ENCODE measurements around the gene RAPGEF5. TPM values are rescaled to one million over a fixed set of nuclear protein-coding genes. Genes with fewer than 3 reads are reported as not detected.

Gene RAPGEF5
- total RNA-seq, 2 donors from 2014 or later, result 19.4 to 32.5 TPM

GRCh38 chr7:22176791-22177412, 180.1 kb downstream of the RAPGEF5 start:
- DNase-seq (ENCODE audit: low spot score), result no peak
- H3K9me3 ChIP-seq, result no peaks in the 10 kb centered on the region
- TF ChIP-seq CTCF (IDR thresholded peaks at IDR 0.05), result no peak
- H3K4me1 ChIP-seq, result no peaks in the 10 kb centered on the region
- H3K36me3 ChIP-seq, result no peaks in the 10 kb centered on the region
- no peak overlapping the region for H3K4me3 ChIP-seq
- no peaks in the 10 kb centered on the region for H3K27me3 ChIP-seq
- no peak overlapping the region for H3K27ac ChIP-seq

- TF ChIP-seq CTCF (IDR thresholded peaks at IDR 0.05), result no peak
- Histone ChIP-seq H3K9me3 (no peaks in the 10 kb centered on the region), H3K4me1 (no peaks in the 10 kb centered on the region), H3K36me3 (no peaks in the 10 kb centered on the region), H3K27ac (no peak overlapping the region), H3K27me3 (no peaks in the 10 kb centered on the region), H3K4me3 (no peak overlapping the region)
- no peak for DNase-seq (ENCODE audit: low spot score)
Measured at GRCh38 chr7:22174574-22174953, 182.4 kb downstream of the RAPGEF5 start.

GRCh38 chr7:22173685-22174573, 183.0 kb downstream of the RAPGEF5 start:
- Histone ChIP-seq H3K9me3 (no peaks in the 10 kb centered on the region), H3K4me1 (no peaks in the 10 kb centered on the region), H3K27me3 (no peaks in the 10 kb centered on the region), H3K36me3 (no peaks in the 10 kb centered on the region), H3K4me3 (no peak overlapping the region), H3K27ac (no peak overlapping the region)
- DNase-seq (ENCODE audit: low spot score), result no peak
- TF ChIP-seq CTCF (IDR thresholded peaks at IDR 0.05), result no peak

- Histone ChIP-seq H3K4me3 (no peak overlapping the region), H3K9me3 (no peaks in the 10 kb centered on the region), H3K4me1 (no peaks in the 10 kb centered on the region), H3K27me3 (no peaks in the 10 kb centered on the region), H3K36me3 (no peaks in the 10 kb centered on the region), H3K27ac (no peak overlapping the region)
- DNase-seq (ENCODE audit: low spot score), result no peak
- no peak for TF ChIP-seq CTCF (IDR thresholded peaks at IDR 0.05)
Measured at GRCh38 chr7:22168129-22168634, 188.8 kb downstream of the RAPGEF5 start.

GRCh38 chr7:22167482-22167881, 189.5 kb downstream of the RAPGEF5 start:
- Histone ChIP-seq H3K9me3 (no peaks in the 10 kb centered on the region), H3K36me3 (no peaks in the 10 kb centered on the region), H3K4me3 (no peak overlapping the region), H3K27ac (no peak overlapping the region), H3K27me3 (no peaks in the 10 kb centered on the region), H3K4me1 (no peaks in the 10 kb centered on the region)
- no peak for TF ChIP-seq CTCF (IDR thresholded peaks at IDR 0.05)
- no peak for DNase-seq (ENCODE audit: low spot score)
